Measurements from ENCODE around the gene CTNND1. TPM values are rescaled to one million over a fixed set of nuclear protein-coding genes. Genes with fewer than 3 reads are reported as not detected.

The CTNND1 gene, protein sequence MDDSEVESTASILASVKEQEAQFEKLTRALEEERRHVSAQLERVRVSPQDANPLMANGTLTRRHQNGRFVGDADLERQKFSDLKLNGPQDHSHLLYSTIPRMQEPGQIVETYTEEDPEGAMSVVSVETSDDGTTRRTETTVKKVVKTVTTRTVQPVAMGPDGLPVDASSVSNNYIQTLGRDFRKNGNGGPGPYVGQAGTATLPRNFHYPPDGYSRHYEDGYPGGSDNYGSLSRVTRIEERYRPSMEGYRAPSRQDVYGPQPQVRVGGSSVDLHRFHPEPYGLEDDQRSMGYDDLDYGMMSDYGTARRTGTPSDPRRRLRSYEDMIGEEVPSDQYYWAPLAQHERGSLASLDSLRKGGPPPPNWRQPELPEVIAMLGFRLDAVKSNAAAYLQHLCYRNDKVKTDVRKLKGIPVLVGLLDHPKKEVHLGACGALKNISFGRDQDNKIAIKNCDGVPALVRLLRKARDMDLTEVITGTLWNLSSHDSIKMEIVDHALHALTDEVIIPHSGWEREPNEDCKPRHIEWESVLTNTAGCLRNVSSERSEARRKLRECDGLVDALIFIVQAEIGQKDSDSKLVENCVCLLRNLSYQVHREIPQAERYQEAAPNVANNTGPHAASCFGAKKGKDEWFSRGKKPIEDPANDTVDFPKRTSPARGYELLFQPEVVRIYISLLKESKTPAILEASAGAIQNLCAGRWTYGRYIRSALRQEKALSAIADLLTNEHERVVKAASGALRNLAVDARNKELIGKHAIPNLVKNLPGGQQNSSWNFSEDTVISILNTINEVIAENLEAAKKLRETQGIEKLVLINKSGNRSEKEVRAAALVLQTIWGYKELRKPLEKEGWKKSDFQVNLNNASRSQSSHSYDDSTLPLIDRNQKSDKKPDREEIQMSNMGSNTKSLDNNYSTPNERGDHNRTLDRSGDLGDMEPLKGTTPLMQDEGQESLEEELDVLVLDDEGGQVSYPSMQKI
- total RNA-seq (2014; rRNA removed; shearing (Covaris generic)) (136 and 148 TPM in 2 replicates), polyA plus RNA-seq (2016; fragmentation: Nextera tagmentation; extraction: Ambion mirVana) (37.0 and 39.1 TPM in 2 replicates)
- long read RNA-seq, full-length matches to known transcripts: 1 of 15 reads
- long read RNA-seq, partial matches to known transcripts: 8 of 15 reads
- long read RNA-seq, other reads (novel, unspliced or antisense): 6 of 15 reads

DNA sequence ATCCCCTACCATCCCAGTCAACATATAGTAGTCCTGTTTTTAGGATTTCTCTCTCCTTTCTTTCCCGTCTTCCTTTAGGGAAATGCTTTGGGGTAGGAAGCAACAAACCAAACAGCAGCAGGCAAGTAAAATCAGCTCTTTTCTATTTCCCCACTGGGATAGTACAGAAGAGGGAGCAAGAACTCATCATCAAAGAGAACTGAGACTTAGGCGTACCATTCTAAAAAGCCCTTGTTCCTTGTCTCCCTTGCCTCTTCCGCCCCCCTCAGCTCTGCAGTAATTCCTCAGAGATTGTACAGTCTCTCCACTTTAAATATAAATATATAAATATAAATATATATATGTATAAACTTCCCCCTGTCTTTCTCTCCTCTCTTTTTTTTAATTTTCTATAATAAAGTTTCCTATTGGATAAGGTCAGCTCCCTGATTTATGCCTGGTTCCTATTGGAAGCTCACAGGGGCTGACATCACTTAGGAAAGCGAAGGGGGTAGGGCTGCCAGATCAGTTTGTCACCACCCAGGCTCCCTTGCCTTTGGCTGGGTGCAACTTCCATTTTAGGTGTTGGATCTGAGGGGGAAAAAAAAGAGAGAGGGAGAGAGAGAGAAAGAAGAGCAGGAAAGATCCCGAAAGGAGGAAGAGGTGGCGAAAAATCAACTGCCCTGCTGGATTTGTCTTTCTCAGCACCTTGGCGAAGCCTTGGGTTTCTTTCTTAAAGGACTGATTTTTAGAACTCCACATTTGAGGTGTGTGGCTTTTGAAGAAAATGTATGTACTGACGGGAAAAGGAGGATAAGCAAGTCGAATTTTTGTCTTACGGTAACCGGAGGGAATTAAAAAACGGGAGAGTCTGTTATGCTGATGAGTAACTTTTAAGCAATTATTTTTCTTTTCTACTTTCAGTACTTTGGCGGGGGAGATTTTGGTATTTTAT, at the start of gene CTNND1:
Gene CTNND1 (plus strand): TSS at position 502 of the 934 bp plus-strand sequence. CDS start 29,677 bp downstream, outside the sequence.
- Histone ChIP-seq H3K79me2 (replicated peaks; ENCODE audit: insufficient read depth) (peaks cover 48% of the 10 kb centered on the region), H3K27ac (ENCODE audit: low read depth) (peak within 1 kb of the TSS; percentile 98), H3K4me2 (peak within 1 kb of the TSS; percentile 82), H3K4me1 (ENCODE audit: insufficient read depth) (peaks cover 17% of the 10 kb centered on the region), H2AFZ (no peak within 1 kb of the TSS), H3K9me2 (ENCODE audit: insufficient read depth) (no peaks in the 10 kb centered on the region), H3K36me3 (ENCODE audit: insufficient read depth) (no peaks in the 10 kb centered on the region), H3K4me3 (peak within 1 kb of the TSS; percentile 62), H3F3A (replicated peaks; ENCODE audit: low read depth) (no peaks in the 10 kb centered on the region), H3K27me3 (ENCODE audit: insufficient read depth) (no peaks in the 10 kb centered on the region), H4K20me1 (replicated peaks; ENCODE audit: insufficient read depth) (peaks cover 4% of the 10 kb centered on the region)
- Mint-ChIP-seq H3K27me3 (ENCODE audit: insufficient read depth, low read depth, poor library complexity) (peaks cover 3% of the 10 kb centered on the region), H3K4me1 (peaks cover 24% of the 10 kb centered on the region), H3K27ac (peak within 1 kb of the TSS; percentile 99), H3K9me3 (no peaks in the 10 kb centered on the region), H3K4me3 (peak within 1 kb of the TSS; percentile 98), H3K36me3 (ENCODE audit: low read depth) (peaks cover 5% of the 10 kb centered on the region; the same call in 2 of the 3 replicates)
- TF ChIP-seq CREB1 (CRISPR knock-in tag; IDR thresholded peaks at IDR 0.05; ENCODE audit: low read depth) (peak; percentile 81), POLR2AphosphoS5 (IDR thresholded peaks at IDR 0.05; ENCODE audit: low read depth) (peak; percentile 81), EZH2 (IDR thresholded peaks at IDR 0.05; ENCODE audit: low read depth, unreplicated experiment) (no peak)
- DNase-seq (ENCODE audit: low spot score) (peak; percentile 98), ATAC-seq (peak; percentile 95)

DNA sequence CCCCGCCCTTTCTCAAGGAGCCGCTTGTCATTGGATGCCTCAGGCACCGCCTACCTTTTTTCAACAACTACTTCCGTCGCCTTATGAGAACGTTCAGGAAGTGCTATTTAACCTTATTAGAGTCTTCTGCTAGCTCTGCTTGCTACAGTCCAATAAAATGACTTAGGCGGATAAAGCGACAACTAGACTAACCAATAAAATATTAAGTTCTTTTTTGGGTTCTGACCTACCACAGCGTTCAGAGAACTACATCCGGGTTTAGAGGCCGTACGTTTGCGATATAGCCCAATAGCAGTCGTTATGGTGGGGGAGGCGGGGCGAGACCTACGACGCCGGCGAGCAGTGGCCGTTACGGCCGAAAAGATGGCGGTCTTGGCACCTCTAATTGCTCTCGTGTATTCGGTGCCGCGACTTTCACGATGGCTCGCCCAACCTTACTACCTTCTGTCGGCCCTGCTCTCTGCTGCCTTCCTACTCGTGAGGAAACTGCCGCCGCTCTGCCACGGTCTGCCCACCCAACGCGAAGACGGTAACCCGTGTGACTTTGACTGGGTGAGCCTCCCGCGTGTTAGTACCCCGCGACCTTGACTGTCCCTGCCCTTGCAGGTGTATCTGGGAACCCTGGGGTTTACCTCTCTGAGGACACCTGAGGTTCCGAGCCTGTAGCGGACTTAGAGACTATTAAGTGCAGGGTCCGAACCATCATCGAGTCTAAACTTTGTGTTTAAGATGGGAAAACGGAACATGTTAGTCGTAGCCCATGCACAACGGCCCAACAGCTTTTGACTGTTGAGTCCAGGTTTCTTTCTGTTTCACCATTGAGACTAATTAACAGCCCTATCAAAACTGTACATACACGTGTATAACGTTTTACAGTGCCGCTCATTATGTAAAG, 49.1 kb upstream of the CTNND1 start, which contains the start of gene TMX2:
Gene TMX2 (plus strand): TSS at position 338 of the 895 bp plus-strand sequence. CDS start 26 bp downstream, at position 364.
- H3K36me3 ChIP-seq (ENCODE audit: insufficient read depth): no peaks in the 10 kb centered on the region
- Mint-ChIP-seq H3K36me3 (ENCODE audit: low read depth) (peaks cover 36% of the 10 kb centered on the region), H3K27ac (peak within 1 kb of the TSS; percentile 99), H3K4me3 (peak within 1 kb of the TSS; percentile 99), H3K4me1 (peaks cover 16% of the 10 kb centered on the region), H3K9me3 (peaks cover 8% of the 10 kb centered on the region), H3K27me3 (ENCODE audit: insufficient read depth, low read depth, poor library complexity) (peaks cover 6% of the 10 kb centered on the region)
- H3K4me1 ChIP-seq (ENCODE audit: insufficient read depth): peaks cover 8% of the 10 kb centered on the region; the same call in 1 of the 2 replicates
- ATAC-seq: peak; percentile 89
- peaks cover 55% of the 10 kb centered on the region for H3K79me2 ChIP-seq (replicated peaks; ENCODE audit: insufficient read depth)
- H4K20me1 ChIP-seq (replicated peaks; ENCODE audit: insufficient read depth): peaks cover 12% of the 10 kb centered on the region; the same call in 1 of the 2 replicates
- peaks cover 4% of the 10 kb centered on the region; the same call in 1 of the 2 replicates for H3F3A ChIP-seq (replicated peaks; ENCODE audit: low read depth)
- DNase-seq (ENCODE audit: low spot score): peak; percentile 98
- TF ChIP-seq CREB1 (CRISPR knock-in tag; IDR thresholded peaks at IDR 0.05; ENCODE audit: low read depth): peak; percentile 91
- TF ChIP-seq POLR2AphosphoS5 (IDR thresholded peaks at IDR 0.05; ENCODE audit: low read depth): peak; percentile 61
- TF ChIP-seq, protein P1, sequence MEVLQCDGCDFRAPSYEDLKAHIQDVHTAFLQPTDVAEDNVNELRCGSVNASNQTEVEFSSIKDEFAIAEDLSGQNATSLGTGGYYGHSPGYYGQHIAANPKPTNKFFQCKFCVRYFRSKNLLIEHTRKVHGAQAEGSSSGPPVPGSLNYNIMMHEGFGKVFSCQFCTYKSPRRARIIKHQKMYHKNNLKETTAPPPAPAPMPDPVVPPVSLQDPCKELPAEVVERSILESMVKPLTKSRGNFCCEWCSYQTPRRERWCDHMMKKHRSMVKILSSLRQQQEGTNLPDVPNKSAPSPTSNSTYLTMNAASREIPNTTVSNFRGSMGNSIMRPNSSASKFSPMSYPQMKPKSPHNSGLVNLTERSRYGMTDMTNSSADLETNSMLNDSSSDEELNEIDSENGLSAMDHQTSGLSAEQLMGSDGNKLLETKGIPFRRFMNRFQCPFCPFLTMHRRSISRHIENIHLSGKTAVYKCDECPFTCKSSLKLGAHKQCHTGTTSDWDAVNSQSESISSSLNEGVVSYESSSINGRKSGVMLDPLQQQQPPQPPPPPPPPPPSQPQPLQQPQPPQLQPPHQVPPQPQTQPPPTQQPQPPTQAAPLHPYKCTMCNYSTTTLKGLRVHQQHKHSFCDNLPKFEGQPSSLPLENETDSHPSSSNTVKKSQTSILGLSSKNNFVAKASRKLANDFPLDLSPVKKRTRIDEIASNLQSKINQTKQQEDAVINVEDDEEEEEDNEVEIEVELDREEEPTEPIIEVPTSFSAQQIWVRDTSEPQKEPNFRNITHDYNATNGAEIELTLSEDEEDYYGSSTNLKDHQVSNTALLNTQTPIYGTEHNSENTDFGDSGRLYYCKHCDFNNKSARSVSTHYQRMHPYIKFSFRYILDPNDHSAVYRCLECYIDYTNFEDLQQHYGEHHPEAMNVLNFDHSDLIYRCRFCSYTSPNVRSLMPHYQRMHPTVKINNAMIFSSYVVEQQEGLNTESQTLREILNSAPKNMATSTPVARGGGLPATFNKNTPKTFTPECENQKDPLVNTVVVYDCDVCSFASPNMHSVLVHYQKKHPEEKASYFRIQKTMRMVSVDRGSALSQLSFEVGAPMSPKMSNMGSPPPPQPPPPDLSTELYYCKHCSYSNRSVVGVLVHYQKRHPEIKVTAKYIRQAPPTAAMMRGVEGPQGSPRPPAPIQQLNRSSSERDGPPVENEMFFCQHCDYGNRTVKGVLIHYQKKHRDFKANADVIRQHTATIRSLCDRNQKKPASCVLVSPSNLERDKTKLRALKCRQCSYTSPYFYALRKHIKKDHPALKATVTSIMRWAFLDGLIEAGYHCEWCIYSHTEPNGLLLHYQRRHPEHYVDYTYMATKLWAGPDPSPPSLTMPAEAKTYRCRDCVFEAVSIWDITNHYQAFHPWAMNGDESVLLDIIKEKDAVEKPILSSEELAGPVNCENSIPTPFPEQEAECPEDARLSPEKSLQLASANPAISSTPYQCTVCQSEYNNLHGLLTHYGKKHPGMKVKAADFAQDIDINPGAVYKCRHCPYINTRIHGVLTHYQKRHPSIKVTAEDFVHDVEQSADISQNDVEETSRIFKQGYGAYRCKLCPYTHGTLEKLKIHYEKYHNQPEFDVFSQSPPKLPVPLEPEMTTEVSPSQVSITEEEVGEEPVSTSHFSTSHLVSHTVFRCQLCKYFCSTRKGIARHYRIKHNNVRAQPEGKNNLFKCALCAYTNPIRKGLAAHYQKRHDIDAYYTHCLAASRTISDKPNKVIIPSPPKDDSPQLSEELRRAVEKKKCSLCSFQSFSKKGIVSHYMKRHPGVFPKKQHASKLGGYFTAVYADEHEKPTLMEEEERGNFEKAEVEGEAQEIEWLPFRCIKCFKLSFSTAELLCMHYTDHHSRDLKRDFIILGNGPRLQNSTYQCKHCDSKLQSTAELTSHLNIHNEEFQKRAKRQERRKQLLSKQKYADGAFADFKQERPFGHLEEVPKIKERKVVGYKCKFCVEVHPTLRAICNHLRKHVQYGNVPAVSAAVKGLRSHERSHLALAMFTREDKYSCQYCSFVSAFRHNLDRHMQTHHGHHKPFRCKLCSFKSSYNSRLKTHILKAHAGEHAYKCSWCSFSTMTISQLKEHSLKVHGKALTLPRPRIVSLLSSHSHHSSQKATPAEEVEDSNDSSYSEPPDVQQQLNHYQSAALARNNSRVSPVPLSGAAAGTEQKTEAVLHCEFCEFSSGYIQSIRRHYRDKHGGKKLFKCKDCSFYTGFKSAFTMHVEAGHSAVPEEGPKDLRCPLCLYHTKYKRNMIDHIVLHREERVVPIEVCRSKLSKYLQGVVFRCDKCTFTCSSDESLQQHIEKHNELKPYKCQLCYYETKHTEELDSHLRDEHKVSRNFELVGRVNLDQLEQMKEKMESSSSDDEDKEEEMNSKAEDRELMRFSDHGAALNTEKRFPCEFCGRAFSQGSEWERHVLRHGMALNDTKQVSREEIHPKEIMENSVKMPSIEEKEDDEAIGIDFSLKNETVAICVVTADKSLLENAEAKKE (CRISPR knock-in tag; IDR thresholded peaks at IDR 0.05): no peak
- TF ChIP-seq, protein P2, sequence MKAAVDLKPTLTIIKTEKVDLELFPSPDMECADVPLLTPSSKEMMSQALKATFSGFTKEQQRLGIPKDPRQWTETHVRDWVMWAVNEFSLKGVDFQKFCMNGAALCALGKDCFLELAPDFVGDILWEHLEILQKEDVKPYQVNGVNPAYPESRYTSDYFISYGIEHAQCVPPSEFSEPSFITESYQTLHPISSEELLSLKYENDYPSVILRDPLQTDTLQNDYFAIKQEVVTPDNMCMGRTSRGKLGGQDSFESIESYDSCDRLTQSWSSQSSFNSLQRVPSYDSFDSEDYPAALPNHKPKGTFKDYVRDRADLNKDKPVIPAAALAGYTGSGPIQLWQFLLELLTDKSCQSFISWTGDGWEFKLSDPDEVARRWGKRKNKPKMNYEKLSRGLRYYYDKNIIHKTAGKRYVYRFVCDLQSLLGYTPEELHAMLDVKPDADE (IDR thresholded peaks at IDR 0.05): peak; percentile 73
- H3K9me2 ChIP-seq (ENCODE audit: insufficient read depth): no peaks in the 10 kb centered on the region
- peak within 1 kb of the TSS; percentile 97 for H3K4me2 ChIP-seq
- H3K27me3 ChIP-seq (ENCODE audit: insufficient read depth): no peaks in the 10 kb centered on the region
- H3K27ac ChIP-seq (ENCODE audit: low read depth): peak within 1 kb of the TSS; percentile 57
- peak within 1 kb of the TSS; percentile 77 for H3K4me3 ChIP-seq
- no peak within 1 kb of the TSS for H2AFZ ChIP-seq

All from GM23338 (cell line).